DND-41 (cell line): Measurements from ENCODE around the gene PPP1R18.

Experiments used
- EZH2 ChIP-seq: IDR thresholded peaks from 3 replicates; pipeline ENCODE4 v1.6.1; 2012; ENCODE audit warnings: borderline replicate concordance, low read depth, mild to moderate bottlenecking, moderate library complexity, low read length, inconsistent platforms; ENCODE audit not compliant: severe bottlenecking
- TF ChIP-seq, protein P1 (sequence below): IDR thresholded peaks from 2 replicates; pipeline ENCODE4 v1.5.1; 2012; ENCODE audit warnings: borderline replicate concordance, low read length, moderate library complexity, mild to moderate bottlenecking; ENCODE audit not compliant: poor library complexity, severe bottlenecking; ENCODE audit errors: extremely low read depth

DNA sequence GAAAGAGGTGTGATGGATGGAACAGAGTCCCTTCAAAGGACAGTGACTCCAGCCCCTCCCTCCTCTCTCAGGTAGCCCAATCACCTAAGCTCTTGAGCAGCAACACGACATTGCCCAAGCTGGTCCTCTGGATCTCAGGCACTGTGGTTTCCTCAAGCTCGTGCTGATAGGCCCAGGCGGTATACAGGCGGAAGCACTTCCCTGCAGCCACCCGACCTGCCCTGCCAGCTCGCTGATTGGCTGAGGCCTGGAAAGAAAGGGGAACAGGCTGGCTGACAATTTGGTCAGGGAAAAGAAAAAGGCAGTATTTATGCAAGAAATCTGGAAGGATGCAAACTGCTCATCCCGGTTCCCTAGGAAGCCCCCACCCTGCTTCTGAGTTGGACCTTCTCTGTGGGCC lies 29.9 kb downstream of the PPP1R18 start:
- TF ChIP-seq, protein P1, sequence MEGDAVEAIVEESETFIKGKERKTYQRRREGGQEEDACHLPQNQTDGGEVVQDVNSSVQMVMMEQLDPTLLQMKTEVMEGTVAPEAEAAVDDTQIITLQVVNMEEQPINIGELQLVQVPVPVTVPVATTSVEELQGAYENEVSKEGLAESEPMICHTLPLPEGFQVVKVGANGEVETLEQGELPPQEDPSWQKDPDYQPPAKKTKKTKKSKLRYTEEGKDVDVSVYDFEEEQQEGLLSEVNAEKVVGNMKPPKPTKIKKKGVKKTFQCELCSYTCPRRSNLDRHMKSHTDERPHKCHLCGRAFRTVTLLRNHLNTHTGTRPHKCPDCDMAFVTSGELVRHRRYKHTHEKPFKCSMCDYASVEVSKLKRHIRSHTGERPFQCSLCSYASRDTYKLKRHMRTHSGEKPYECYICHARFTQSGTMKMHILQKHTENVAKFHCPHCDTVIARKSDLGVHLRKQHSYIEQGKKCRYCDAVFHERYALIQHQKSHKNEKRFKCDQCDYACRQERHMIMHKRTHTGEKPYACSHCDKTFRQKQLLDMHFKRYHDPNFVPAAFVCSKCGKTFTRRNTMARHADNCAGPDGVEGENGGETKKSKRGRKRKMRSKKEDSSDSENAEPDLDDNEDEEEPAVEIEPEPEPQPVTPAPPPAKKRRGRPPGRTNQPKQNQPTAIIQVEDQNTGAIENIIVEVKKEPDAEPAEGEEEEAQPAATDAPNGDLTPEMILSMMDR: no peak
- TF ChIP-seq EZH2: no peak
